SK-N-SH treated with all-trans-retinoic acid at 6 μM for 48 hours (cell line): Measurements from ENCODE around the gene AXIN1.

Source experiments
- ATAC-seq: fragments of 200-7000 bp; cut with Tn5 transposase; 3 replicates; pipeline ENCODE4 v1.9.1; 2020; ENCODE audit warnings: mild to moderate bottlenecking, moderate library complexity
- ARNTL ChIP-seq: fragments of 450-650 bp; formaldehyde crosslinking; IDR thresholded peaks from 2 replicates; pipeline ENCODE4 v1.5.0; 2020; ENCODE audit warnings: low read depth, mild to moderate bottlenecking, moderate library complexity, borderline replicate concordance
- BACH2 ChIP-seq: fragments of 250-450 bp; sonication (Bioruptor Pico); IDR thresholded peaks from 2 replicates; pipeline ENCODE4 v1.9.0; 2021; ENCODE audit warnings: mild to moderate bottlenecking, borderline replicate concordance
- CREB5 ChIP-seq: fragments of 250-450 bp; sonication (Bioruptor Pico); IDR thresholded peaks from 2 replicates; pipeline ENCODE4 v1.5.1; 2020; ENCODE audit warnings: low read depth, mild to moderate bottlenecking, moderate library complexity
- CSRNP3 ChIP-seq: fragments of 250-450 bp; sonication (Bioruptor Pico); IDR thresholded peaks from 2 replicates; pipeline ENCODE4 v1.5.1; 2021; ENCODE audit warnings: mild to moderate bottlenecking, moderate library complexity
- ESRRG ChIP-seq: fragments of 250-450 bp; sonication (Bioruptor Pico); IDR thresholded peaks from 2 replicates; pipeline ENCODE4 v1.6.1; 2021; ENCODE audit warnings: mild to moderate bottlenecking
- ISL1 ChIP-seq: fragments of 250-450 bp; sonication (Bioruptor Pico); IDR thresholded peaks from 2 replicates; pipeline ENCODE4 v2.1.2; 2022; ENCODE audit warnings: mild to moderate bottlenecking, moderate library complexity
- PATZ1 ChIP-seq: fragments of 250-450 bp; sonication (Bioruptor Pico); IDR thresholded peaks from 2 replicates; pipeline ENCODE4 v1.8.0; 2020; ENCODE audit warnings: mild to moderate bottlenecking, moderate library complexity, borderline replicate concordance
- POU6F1 ChIP-seq: fragments of 250-450 bp; sonication (Bioruptor Pico); IDR thresholded peaks from 2 replicates; pipeline ENCODE4 v1.8.0; 2021; ENCODE audit warnings: low read depth, mild to moderate bottlenecking, moderate library complexity, borderline replicate concordance
- PPARA ChIP-seq: fragments of 250-450 bp; sonication (Bioruptor Pico); IDR thresholded peaks from 2 replicates; pipeline ENCODE4 v1.5.0; 2020; ENCODE audit warnings: mild to moderate bottlenecking, borderline replicate concordance
- RARB ChIP-seq: fragments of 250-450 bp; sonication (Bioruptor Pico); IDR thresholded peaks from 2 replicates; pipeline ENCODE4 v1.8.0; 2021; ENCODE audit warnings: mild to moderate bottlenecking, moderate library complexity
- SNAI2 ChIP-seq: fragments of 250-450 bp; sonication (Bioruptor Pico); IDR thresholded peaks from 2 replicates; pipeline ENCODE4 v1.5.0; 2020; ENCODE audit warnings: mild to moderate bottlenecking, moderate library complexity
- TCF4 ChIP-seq: fragments of 250-450 bp; sonication (Bioruptor Pico); IDR thresholded peaks from 2 replicates; pipeline ENCODE4 v1.8.0; 2021; ENCODE audit warnings: mild to moderate bottlenecking, moderate library complexity, borderline replicate concordance
- TOX ChIP-seq: fragments of 250-450 bp; sonication (Bioruptor Pico); IDR thresholded peaks from 2 replicates; pipeline ENCODE4 v1.8.0; 2021; ENCODE audit warnings: mild to moderate bottlenecking, moderate library complexity, borderline replicate concordance
- TSHZ2 ChIP-seq: fragments of 250-450 bp; sonication (Bioruptor Pico); IDR thresholded peaks from 2 replicates; pipeline ENCODE4 v1.5.0; 2020; ENCODE audit warnings: mild to moderate bottlenecking, moderate library complexity
- ZC3H10 ChIP-seq: fragments of 250-450 bp; sonication (Bioruptor Pico); IDR thresholded peaks from 2 replicates; pipeline ENCODE4 v1.5.1; 2021; ENCODE audit warnings: mild to moderate bottlenecking, moderate library complexity
- ZFP3 ChIP-seq: fragments of 250-450 bp; sonication (Bioruptor Pico); IDR thresholded peaks from 2 replicates; pipeline ENCODE4 v1.5.0; 2020; ENCODE audit warnings: mild to moderate bottlenecking, moderate library complexity
- ZFP30 ChIP-seq: fragments of 450-650 bp; formaldehyde crosslinking; IDR thresholded peaks from 2 replicates; pipeline ENCODE4 v1.5.0; 2022; ENCODE audit warnings: mild to moderate bottlenecking, moderate library complexity
- ZNF565 ChIP-seq: fragments of 450-650 bp; formaldehyde crosslinking; conservative IDR thresholded peaks from 2 replicates; pipeline ENCODE4 v1.5.0; 2020; ENCODE audit warnings: low read depth, mild to moderate bottlenecking, moderate library complexity
- ZNF70 ChIP-seq: fragments of 450-650 bp; formaldehyde crosslinking; IDR thresholded peaks from 2 replicates; pipeline ENCODE4 v1.5.0; 2020; ENCODE audit warnings: mild to moderate bottlenecking, moderate library complexity
- ZNF8 ChIP-seq: fragments of 450-650 bp; formaldehyde crosslinking; IDR thresholded peaks from 2 replicates; pipeline ENCODE4 v1.5.0; 2020; ENCODE audit warnings: mild to moderate bottlenecking, moderate library complexity

Gene AXIN1

GRCh38 chr16:263944-264343 is 88.6 kb downstream of the AXIN1 start:
- ATAC-seq: no peak

GRCh38 chr16:263182-263774 is 89.2 kb downstream of the AXIN1 start:
- ATAC-seq: no peak
- no peak for TF ChIP-seq TOX (CRISPR knock-in tag)
- TF ChIP-seq ZFP3: no peak
- no peak for TF ChIP-seq ZFP30
- TF ChIP-seq TCF4 (CRISPR knock-in tag): no peak
- TF ChIP-seq SNAI2 (CRISPR knock-in tag): no peak
- no peak for TF ChIP-seq ZNF70 (CRISPR knock-in tag)
- TF ChIP-seq CSRNP3 (CRISPR knock-in tag): no peak
- TF ChIP-seq ARNTL (CRISPR knock-in tag): no peak
- no peak for TF ChIP-seq CREB5
- TF ChIP-seq TSHZ2 (CRISPR knock-in tag): no peak
- no peak for TF ChIP-seq PATZ1

More at GRCh38 chr16:263944-264343, 88.6 kb downstream of the AXIN1 start:
- TF ChIP-seq ZNF8 (no peak), PATZ1 (no peak), POU6F1 (no peak), CREB5 (no peak), BACH2 (no peak), ZC3H10 (CRISPR knock-in tag) (no peak), TOX (CRISPR knock-in tag) (no peak), ESRRG (no peak), ZNF565 (CRISPR knock-in tag) (no peak), ISL1 (CRISPR knock-in tag) (no peak), CSRNP3 (CRISPR knock-in tag) (no peak), ZFP3 (no peak), TCF4 (CRISPR knock-in tag) (no peak), RARB (CRISPR knock-in tag) (no peak), PPARA (no peak)
